CD4-positive, alpha-beta T cell treated with Interleukin-4 for 1 hour (primary cell): ENCODE results near the gene PLCL1.
A peak's percentile ranks its signal among the peaks of the same experiment; 100 is the strongest.

Experiments used
- DNase-seq, 2 donors: peaks; one replicate each; pipeline ENCODE4 v3.0.0-alpha.2; 2020 to 2022

Gene PLCL1

DNA sequence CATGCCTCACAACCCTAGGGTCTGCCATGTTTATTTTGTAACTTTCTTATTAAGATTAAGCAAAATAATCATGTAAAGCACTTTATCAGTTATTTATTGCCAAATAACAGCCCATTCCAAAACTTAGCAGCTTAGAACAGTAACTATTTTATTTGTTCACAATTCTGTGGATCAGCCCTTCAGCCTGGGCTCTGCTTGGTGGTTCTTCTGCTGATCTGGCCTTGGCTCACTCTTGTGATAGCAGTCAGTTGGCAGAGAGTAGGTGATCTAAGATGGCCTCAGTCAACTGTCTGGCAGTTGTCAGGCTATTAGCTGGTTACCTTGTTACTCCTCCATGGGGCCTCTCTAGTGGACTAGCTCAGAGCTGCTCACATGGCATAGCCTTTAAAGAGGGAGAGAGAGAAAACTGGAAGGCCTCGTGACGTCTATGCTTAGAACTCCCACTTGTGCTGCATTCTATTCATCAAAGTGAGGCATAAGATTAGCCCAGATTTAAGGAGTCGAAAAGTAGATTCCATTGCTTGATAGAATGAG is 54.3 kb downstream of the PLCL1 start:
- DNase-seq = no peak

DNA sequence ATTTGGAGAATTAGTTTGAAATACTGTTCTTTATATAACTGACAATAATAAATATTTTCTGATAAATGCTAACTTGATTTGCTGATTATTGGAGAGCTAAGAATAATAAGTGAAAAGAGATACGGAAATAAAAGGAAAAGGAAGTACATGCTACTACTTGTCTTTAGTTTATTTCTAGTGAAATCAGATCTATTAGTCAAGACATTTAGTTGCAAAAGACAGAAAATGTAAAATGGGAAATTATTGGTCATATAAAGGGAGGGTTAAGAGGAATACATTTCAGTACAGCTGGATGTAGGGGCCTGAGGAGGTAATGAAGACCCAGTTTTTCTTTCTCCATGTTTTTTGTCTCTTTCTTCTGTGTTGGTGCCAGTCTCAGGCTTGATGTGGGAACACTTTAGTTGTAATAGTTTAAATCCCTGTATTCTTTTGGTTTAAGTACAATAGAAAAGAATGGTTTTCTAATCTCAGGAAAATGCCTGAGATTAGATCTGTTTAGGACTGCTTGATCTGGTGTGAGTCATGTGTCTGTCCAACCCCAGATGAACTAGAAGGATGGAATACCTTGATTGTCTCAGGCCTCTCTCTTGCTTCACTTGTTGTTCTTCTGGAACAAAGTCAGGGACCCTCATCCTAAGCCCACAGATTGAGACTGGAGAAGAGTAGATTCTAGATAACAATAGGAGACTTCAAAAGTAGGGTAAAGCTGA is 58.0 kb downstream of the PLCL1 start:
- no peak for DNase-seq

DNA sequence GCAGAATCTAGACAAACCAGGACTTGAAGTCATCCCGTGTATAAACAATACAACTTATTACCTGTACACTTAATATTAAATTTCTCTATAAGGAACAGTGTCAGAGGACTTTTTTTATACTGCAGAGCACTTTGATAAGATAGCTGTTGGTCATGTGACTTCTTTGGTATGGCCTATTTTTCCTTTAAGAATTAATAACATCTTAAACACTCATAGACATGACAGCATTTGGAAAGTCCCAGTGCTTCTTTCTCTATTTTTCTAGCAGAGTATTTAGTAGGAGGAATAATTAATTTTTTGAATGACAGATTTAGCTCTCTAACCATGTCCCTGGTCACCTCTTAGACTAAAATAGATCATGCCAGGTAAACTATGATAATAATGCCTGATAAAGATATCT is 59.4 kb downstream of the PLCL1 start:
- DNase-seq = peak in 1 of 2 donors; percentile 11

DNA sequence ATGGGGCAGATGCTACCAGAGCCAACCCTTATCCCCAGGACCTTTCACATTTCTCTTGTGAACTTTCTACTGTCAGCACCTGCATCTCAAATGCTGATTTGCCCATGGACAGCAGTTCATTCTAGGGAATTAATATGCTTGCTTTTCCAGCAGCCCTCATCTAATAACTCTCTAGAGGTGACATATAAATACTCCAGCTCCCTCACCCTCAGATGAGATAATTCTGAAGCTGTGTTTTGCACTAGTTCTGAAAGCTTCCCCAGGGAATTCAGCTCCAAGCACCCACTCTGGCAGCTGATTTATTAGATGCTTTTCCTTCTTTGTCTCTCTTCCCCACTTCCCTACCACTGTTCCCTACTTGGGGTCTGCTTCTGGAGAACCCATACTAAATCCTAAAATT is 62.1 kb downstream of the PLCL1 start:
- DNase-seq = no peak

DNA sequence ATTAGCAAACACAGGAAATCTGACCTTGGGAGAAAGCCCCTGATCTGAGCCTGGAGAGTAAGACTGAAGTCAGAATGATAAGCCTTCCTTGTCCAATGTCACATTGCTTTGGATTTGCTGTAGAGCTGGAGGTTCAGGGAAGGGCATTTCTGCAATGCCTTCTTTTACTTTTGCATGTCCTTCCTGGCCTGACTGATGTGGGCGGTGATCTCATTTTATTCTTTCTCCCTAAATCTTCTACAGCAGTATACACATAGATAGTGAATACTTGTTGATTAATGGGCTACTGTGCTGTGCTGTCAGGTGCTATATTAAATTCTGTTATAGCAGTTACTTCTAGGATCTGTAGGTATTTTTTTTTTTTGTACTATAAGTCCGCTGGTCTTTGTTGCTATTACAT is 62.6 kb downstream of the PLCL1 start:
- no peak for DNase-seq

DNA sequence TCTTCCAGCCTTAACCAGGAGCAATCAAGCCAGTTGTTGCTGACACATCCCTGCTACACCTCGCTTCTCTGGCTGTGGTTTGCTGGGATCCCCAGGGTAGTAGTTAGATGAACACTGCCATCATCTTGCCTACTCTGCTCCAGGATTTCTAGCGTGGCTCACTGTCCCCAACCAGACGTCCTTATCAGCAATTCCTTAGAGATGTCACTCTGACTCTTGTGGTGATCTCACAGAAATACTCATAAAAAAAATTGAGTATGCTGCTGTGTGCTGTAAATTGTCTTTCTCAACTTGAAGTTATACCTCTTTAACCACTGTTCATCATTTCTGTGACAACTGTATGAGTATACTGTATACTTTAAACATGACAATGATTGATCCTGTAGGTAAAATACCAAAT is 63.2 kb downstream of the PLCL1 start:
- DNase-seq = no peak

DNA sequence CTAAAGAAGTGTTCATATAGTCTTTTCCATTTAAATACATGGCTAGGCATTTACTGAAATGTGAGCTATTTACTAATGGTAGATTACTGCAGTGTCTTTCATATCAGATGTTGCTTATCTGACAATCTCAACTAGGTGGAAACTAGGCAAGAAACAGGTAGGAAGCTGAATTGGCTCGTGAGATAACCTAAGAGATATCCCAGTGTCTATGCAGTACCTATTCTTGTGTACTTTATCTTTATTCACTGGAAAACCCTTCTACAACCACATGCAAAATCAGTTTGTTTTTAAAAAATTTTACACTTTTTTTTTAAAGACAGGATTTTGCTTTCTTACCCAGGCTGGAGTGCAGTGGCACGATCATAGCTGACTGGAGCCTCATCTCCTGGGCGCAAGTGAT is 63.8 kb downstream of the PLCL1 start:
- DNase-seq = peak in 1 of 2 donors; percentile 55

GRCh38 chr2:197869041-197869440 is 64.6 kb downstream of the PLCL1 start:
- DNase-seq = no peak

DNA sequence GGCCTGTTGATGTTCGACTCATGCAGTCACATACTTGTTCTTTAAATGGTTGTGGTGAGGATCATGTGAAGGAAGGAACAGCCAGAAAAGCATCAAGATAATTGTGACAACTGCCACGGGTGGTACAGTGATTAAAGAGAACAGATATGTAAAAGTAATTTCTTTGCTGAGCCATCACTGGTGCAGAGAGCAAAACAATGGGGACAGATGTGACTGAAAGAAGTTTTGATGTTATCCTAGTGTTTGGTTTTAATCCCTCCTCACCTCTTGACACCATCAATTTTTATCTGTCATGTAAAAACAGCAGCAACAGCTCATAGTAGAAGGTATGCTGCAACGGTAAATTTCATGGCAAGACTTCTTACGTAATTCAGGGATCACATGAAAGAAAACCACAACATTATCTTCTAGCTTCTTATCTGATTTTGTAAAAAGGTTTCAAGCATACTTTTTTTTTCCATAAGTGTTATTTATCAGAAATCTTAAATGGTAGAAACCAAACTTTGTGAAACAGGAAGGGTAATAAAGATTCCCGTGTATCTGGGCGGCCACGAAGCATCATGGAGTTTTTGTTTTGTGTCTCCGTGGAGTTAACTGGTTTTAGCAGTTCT is 65.2 kb downstream of the PLCL1 start:
- peak; percentile 57 to 75 for DNase-seq

- no peak for DNase-seq
Measured at GRCh38 chr2:197870137-197870536, 65.7 kb downstream of the PLCL1 start.

- no peak for DNase-seq
Measured at GRCh38 chr2:197871780-197872456, 67.5 kb downstream of the PLCL1 start.

DNA sequence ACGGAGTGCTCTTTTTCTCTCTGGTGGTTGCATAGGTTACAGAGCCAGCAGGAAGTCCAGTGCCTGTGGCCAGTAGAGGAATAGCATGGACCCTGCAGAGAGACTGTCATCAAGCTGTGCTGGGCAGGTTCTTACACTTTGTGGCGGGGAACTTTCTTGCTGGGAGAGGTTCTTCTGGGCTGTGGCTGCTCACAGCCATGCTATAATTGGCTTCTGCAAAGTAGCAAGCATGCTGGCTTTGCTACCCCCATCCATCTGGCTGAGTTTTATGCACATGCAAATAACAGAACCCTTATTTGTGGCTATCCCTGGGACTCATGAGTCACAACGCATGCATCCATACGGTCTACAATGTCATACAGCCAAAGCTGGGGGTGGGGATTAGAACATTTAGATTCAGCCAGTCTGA is 68.9 kb downstream of the PLCL1 start:
- no peak for DNase-seq

- DNase-seq = no peak
Measured at GRCh38 chr2:197875763-197876162, 71.4 kb downstream of the PLCL1 start.

GRCh38 chr2:197876524-197876923 is 72.1 kb downstream of the PLCL1 start:
- no peak for DNase-seq

GRCh38 chr2:197877038-197877437 is 72.6 kb downstream of the PLCL1 start:
- DNase-seq = no peak

DNA sequence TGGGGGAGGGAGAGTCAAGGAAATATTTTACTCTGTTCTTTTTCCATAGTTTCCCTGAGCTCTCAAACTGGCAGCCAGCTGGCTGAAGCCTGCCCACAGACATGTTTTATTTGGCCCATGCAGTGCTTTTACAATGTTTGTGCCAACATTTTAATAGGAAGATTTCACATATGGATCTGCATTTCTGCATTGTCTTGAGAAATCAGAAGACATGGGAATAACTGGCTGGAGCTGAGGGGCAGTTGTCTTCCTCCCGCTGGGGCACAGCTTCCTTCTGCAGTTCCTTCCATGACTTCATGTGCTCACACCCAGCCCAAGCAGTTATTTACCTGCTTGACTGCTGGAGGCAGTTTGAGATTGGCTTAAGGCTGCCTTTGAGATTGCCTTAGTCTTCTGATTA is 74.4 kb downstream of the PLCL1 start:
- DNase-seq = no peak

GRCh38 chr2:197879812-197880408 is 75.5 kb downstream of the PLCL1 start:
- DNase-seq = no peak

DNA sequence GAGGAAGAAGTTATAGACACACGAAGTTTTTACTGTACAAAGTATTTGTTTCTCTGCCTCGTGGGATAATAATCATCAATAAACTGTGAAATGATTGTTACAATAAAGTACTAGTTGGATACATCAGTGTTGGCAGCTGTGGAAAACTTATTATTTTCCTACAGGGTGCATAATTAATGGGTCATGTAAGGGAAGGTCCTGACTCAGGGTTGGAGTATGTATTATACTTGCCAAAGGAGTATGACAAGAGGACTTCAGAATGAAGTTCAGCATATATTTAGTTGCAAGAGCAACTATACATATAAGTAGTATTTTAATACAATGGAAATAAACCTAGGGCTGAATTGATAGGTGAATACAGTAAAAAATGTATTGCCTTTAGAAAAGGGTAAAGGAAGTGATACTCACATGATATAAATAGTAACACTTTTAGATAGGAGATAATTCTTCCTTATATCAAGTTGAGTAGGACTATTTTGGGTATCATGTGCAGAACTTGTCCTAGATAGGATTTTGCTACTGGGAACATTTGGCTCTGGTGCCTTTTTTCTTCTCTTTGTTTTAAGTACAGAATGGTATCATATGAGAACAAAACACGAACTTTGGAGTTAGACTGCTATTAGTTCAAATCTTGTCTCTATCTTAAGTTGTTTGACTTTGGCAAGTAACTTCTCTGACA is 79.1 kb downstream of the PLCL1 start:
- DNase-seq = no peak

DNA sequence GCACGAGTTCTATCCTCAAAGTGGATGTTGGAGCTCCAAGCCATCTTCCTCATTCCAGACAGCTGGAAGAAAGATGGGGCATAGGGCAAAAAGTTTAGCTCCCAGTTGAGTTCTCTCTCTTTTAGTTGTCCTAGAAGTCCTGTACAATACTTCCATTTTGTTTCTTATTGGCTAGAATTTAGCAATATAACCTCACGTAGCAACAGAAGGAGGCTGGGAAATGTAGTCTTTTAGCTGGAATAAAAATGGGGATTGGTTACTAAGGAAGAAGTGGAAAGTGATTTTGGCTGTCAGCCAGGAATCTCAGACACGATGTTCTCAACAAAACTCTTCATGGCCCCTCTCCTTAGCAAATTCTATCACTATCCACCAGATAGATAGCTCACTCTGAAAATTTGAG is 79.9 kb downstream of the PLCL1 start:
- no peak for DNase-seq

DNA sequence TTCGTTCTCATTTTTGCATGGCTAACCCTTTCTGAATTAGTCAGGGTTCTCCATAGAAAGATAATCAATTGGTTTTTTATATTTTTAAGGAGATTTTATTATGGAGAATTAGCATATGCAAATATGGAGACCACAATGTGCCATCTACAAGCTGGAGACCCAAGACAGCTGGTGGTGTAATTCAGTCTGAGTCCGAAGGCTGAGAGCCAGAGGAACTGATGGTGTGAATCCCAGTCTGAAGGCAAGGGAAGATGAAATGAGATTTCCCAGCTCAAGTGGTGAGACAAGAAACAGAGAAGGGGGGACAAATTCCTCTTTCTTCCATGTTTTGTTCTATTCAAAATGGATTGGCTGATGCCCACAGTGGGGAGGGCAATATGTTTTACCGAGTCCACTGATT is 80.7 kb downstream of the PLCL1 start:
- no peak for DNase-seq

DNA sequence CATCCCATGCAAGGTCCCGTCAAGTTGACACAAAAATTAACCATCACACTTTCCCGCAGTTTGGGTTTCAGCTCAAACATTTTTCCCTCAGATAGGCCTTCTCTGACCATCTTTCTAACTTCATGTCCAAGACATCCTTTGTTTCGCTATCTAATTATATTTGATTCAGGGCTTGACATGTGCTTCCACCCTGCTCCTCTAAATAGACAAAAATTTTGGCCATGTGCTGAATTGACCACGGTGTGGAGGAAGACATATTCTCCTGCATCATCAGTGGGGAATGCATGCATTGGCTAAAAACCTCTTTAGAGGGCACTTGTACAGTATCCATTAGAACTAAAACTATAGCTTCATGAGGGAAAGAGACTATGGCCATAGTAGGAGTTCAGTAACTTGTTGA is 81.2 kb downstream of the PLCL1 start:
- no peak for DNase-seq

GRCh38 chr2:197888321-197888720 is 83.9 kb downstream of the PLCL1 start:
- DNase-seq = no peak

- DNase-seq = peak; percentile 65 to 70
Measured at GRCh38 chr2:197889041-197889440, 84.6 kb downstream of the PLCL1 start.
